Neutrophil (primary cell): ENCODE data around the gene INSL4.

Source experiments
- H3K27ac ChIP-seq: fragments of 200-600 bp; sonication (generic); 2 replicates; pipeline ENCODE4 v1.5.1; 2016; ENCODE audit warnings: mild to moderate bottlenecking, moderate library complexity
- H3K27me3 ChIP-seq: fragments of 200-600 bp; sonication (generic); 2 replicates; pipeline ENCODE4 v1.6.0; 2016; ENCODE audit warnings: mild to moderate bottlenecking
- H3K36me3 ChIP-seq: fragments of 200-600 bp; sonication (generic); 2 replicates; pipeline ENCODE4 v1.5.1; 2017
- H3K4me1 ChIP-seq, 2 experiments: fragments of 200-600 bp in 1 of 2; sonication (generic) in 1 of 2; 1 replicate in 1 of 2; 2 replicates in 1 of 2; pipeline versions ENCODE4 v1.5.1 to v1.6.1; 2013 to 2016; ENCODE audit warnings: low read depth in 1 of 2, low read length in 1 of 2, mild to moderate bottlenecking in 1 of 2, moderate library complexity in 1 of 2; ENCODE audit not compliant: control insufficient read depth in 1 of 2, insufficient read depth in 1 of 2
- H3K4me3 ChIP-seq, 2 experiments: fragments of 200-600 bp in 1 of 2; sonication (generic) in 1 of 2; 1 replicate in 1 of 2; 2 replicates in 1 of 2; pipeline ENCODE4 v1.5.1; 2013 to 2016; ENCODE audit warnings: low read depth in 1 of 2, low read length in 1 of 2, mild to moderate bottlenecking in 1 of 2, moderate library complexity in 1 of 2
- H3K9me3 ChIP-seq: fragments of 200-600 bp; sonication (generic); 2 replicates; pipeline ENCODE4 v1.5.1; 2016
- TF ChIP-seq, protein P1 (sequence below): fragments of 200-600 bp; sonication (generic); IDR thresholded peaks from 2 replicates; pipeline ENCODE4 v1.5.1; 2016; ENCODE audit warnings: antibody characterized with exemption

Gene INSL4

DNA sequence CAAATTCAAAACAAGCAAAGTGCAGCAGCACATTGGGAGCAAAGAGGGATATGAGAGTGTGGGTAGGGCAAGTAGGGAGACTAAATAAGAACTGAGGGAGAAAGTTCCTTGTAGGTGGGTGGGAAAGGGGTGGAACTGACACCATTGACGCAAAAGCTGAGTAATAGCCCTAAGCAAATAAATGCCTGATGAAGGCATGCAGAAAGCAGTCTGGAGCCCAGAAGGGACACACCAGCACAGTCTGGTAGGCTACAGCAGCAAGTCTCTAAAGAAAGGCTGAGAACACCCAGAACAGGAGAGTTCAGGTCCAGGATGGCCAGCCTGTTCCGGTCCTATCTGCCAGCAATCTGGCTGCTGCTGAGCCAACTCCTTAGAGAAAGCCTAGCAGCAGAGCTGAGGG, at the start of gene INSL4:
TSS of gene INSL4 (plus strand) at position 208 of the 400 bp plus-strand sequence. CDS start at position 313, 105 bp downstream.
- TF ChIP-seq, protein P1, sequence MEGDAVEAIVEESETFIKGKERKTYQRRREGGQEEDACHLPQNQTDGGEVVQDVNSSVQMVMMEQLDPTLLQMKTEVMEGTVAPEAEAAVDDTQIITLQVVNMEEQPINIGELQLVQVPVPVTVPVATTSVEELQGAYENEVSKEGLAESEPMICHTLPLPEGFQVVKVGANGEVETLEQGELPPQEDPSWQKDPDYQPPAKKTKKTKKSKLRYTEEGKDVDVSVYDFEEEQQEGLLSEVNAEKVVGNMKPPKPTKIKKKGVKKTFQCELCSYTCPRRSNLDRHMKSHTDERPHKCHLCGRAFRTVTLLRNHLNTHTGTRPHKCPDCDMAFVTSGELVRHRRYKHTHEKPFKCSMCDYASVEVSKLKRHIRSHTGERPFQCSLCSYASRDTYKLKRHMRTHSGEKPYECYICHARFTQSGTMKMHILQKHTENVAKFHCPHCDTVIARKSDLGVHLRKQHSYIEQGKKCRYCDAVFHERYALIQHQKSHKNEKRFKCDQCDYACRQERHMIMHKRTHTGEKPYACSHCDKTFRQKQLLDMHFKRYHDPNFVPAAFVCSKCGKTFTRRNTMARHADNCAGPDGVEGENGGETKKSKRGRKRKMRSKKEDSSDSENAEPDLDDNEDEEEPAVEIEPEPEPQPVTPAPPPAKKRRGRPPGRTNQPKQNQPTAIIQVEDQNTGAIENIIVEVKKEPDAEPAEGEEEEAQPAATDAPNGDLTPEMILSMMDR, result no peak
- Histone ChIP-seq H3K27me3 (no peaks in the 10 kb centered on the region), H3K27ac (no peak within 1 kb of the TSS), H3K4me1 (no peaks in the 10 kb centered on the region), H3K9me3 (no peaks in the 10 kb centered on the region), H3K4me3 (no peak within 1 kb of the TSS), H3K36me3 (no peaks in the 10 kb centered on the region)

DNA sequence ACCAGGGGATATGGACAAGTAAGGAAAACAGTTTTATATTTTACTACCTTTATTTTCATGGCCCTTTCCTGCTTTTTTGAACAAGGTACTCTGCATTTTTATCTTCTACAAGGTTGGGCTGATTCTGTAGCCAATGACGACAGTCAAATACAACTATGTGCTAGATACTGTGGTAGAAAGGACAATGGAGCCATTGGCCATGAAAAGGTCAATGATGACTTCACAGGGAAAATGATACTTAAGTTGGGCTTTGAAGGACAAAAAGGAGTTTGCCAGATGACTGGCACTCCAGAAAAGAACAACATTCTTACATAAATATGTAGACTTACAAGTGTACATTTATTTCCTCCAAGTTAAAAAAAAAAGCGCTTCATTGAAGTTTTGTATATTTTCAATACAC, 46.4 kb upstream of the INSL4 start:
- H3K27ac ChIP-seq, result no peak overlapping the region
- H3K27me3 ChIP-seq, result no peaks in the 10 kb centered on the region
- no peaks in the 10 kb centered on the region for H3K9me3 ChIP-seq
- TF ChIP-seq, protein P1, result no peak
- H3K36me3 ChIP-seq, result no peaks in the 10 kb centered on the region
- no peak overlapping the region for H3K4me3 ChIP-seq
- H3K4me1 ChIP-seq, result no peaks in the 10 kb centered on the region

DNA sequence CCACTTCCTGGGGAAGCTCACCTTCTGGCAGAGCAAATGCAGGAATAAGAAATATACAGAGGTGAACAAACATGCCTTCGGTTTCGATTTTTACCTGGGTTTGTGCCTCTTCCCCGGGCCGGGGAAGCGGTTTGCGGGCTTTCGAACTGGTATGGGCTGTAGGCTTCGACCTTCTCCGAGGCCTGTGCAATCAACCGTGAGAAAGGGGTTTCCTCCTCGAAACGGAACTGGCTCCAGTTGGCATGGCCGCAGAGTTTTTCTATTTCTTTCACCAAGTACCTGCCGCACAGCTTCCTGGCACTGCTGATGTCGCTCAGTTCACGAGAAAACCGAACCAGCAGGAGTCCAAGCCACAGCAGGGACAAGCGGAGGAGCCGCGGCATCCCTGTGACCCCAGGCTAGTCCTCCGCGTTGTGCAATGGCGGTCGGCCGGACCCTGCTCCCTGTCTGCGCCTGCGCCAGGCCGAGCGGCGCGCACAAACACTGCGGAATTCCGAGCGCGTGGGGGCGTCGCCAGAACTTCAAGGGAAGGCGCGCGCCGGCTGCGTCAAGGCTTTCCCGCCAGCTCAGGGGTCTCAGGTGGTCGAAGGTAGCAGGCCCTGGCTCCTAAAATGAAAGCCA, 45.9 kb upstream of the INSL4 start, which contains the start of gene INSL6:
TSS of gene INSL6 (minus strand) at position 420 of the 621 bp plus-strand sequence. CDS start at position 383, 37 bp downstream.
- Histone ChIP-seq H3K36me3 (no peaks in the 10 kb centered on the region), H3K4me3 (no peak within 1 kb of the TSS), H3K27me3 (no peaks in the 10 kb centered on the region), H3K4me1 (no peaks in the 10 kb centered on the region), H3K27ac (no peak within 1 kb of the TSS), H3K9me3 (no peaks in the 10 kb centered on the region)
- TF ChIP-seq, protein P1, result no peak

DNA sequence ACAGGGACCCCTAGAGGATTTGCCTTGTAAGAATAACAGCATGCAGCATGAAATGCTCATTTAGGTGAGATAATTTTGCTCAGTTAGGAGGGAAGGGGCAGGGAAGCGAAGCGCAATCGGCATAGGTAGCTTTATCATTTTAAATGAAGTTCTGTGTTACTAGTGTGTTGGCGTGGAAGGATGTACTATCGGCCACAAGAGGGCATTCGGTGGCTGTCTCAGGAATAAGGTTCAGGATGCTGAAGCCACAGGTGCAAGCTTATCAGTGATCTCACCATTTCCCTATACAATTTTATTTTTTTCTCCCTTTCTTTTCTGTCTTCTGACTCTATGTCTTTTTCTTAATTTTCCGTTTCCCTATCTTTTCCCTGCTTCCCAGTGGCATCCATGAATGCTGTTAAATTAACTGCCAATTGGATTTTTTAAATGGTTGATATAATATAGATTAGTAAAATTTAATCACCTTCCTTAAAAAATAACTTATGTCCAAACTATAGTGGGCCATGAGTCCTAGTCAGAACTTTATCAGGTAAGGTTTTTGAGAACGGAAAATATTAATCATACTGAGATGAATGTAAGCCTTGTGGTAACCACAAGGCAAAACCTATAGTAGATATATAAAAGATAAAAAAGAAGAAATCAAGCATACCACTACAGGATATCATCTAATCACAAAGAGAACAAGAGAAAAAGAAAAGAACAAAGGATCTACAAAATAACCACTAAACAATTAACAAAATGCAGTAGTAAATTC, 44.6 kb upstream of the INSL4 start:
- no peak overlapping the region for H3K4me3 ChIP-seq
- no peak overlapping the region for H3K27ac ChIP-seq
- no peaks in the 10 kb centered on the region for H3K27me3 ChIP-seq
- H3K4me1 ChIP-seq, result no peaks in the 10 kb centered on the region
- H3K9me3 ChIP-seq, result no peaks in the 10 kb centered on the region
- TF ChIP-seq, protein P1, result no peak
- no peaks in the 10 kb centered on the region for H3K36me3 ChIP-seq

DNA sequence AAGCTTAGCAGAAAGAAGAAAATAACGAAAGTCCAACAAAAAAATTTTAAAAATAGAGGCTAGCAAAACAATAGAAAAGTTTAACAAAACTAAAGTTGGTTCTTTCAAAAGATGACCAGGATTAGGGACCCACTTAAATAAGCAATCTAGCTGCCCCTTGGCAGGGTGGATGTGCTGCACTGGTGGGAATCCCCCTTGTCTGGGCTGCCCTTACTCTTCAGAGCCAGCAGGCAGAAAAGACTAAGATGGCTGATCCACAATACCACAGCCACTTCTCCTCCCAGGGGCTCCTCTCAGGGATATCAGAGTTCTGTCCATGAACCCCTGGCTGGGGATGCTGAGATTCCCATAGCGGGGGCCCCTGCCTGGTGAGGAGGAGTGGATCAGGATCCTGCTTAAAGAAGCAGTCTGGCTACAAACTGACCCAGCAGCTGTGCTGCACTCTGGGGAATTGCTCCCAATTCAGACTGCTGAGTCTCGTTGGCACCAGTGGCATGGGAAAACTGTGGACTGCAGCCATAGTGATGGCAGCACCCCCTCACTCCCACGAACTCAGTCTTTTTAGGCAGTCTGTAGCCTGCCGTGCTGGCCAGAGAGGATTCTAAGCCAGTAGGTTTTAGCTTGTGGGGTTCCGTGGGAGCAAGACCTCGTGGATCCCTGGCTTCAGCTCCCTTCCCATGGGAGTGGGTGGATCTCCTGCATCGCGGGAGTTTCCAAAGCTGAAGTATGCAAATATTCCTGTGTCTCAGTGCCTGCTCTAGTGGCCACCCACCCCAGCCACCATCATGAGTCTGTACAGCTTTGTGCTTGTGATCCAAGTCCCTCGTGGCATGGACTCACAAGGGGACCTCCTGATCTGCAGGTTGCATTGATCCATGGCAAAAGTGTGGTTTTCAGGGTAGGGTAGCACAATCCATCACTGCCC, 42.9 kb upstream of the INSL4 start:
- TF ChIP-seq, protein P1, result no peak
- Histone ChIP-seq H3K4me3 (no peak overlapping the region), H3K27me3 (no peaks in the 10 kb centered on the region), H3K9me3 (no peaks in the 10 kb centered on the region), H3K27ac (no peak overlapping the region), H3K4me1 (no peaks in the 10 kb centered on the region), H3K36me3 (no peaks in the 10 kb centered on the region)
